Gastrocnemius medialis (tissue), 4 donors: ENCODE results near the gene ISG15.

Experiments used
- POLR2A ChIP-seq, 2 donors: fragments of 450-650 bp; IDR thresholded peaks; one replicate each; pipeline ENCODE4 v1.6.1; 2017; ENCODE audit warnings: antibody characterized with exemption in 2 of 2, mild to moderate bottlenecking in 2 of 2, moderate library complexity in 2 of 2
- TF ChIP-seq, protein P1 (sequence below), 5 experiments: fragments of 450-650 bp in 3 of 5; fragments of 200-600 bp in 2 of 5; sonication (generic) in 2 of 5; IDR thresholded peaks in 4 of 5; conservative IDR thresholded peaks in 1 of 5; 1 replicate in 4 of 5; 2 replicates in 1 of 5; pipeline ENCODE4 v1.5.1; 2016 to 2019; ENCODE audit warnings: antibody characterized with exemption in 5 of 5, mild to moderate bottlenecking in 3 of 5, moderate library complexity in 3 of 5

GRCh38 chr1:997713-997992 lies 15.6 kb upstream of the ISG15 start:
- TF ChIP-seq, protein P1, sequence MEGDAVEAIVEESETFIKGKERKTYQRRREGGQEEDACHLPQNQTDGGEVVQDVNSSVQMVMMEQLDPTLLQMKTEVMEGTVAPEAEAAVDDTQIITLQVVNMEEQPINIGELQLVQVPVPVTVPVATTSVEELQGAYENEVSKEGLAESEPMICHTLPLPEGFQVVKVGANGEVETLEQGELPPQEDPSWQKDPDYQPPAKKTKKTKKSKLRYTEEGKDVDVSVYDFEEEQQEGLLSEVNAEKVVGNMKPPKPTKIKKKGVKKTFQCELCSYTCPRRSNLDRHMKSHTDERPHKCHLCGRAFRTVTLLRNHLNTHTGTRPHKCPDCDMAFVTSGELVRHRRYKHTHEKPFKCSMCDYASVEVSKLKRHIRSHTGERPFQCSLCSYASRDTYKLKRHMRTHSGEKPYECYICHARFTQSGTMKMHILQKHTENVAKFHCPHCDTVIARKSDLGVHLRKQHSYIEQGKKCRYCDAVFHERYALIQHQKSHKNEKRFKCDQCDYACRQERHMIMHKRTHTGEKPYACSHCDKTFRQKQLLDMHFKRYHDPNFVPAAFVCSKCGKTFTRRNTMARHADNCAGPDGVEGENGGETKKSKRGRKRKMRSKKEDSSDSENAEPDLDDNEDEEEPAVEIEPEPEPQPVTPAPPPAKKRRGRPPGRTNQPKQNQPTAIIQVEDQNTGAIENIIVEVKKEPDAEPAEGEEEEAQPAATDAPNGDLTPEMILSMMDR (IDR thresholded peaks at IDR 0.05 in 4 of 5, conservative IDR thresholded peaks at IDR 0.05 in 1 of 5): no peak
- no peak for TF ChIP-seq POLR2A (IDR thresholded peaks at IDR 0.05)
